ENCODE results near the gene ADD1.

ADD1 gene

GRCh38 chr4:2905544-2905943, 61.9 kb downstream of the ADD1 start:
- Histone ChIP-seq H3K27me3 (ENCODE audit: control insufficient read depth, low read length) (no peaks in the 10 kb centered on the region), H3K36me3 (ENCODE audit: control insufficient read depth, low read length) (peaks cover 21% of the 10 kb centered on the region), H3K79me2 (ENCODE audit: control insufficient read depth, low read length) (no peaks in the 10 kb centered on the region), H3K9me3 (ENCODE audit: control insufficient read depth, insufficient read depth, low read length) (no peaks in the 10 kb centered on the region), H3K4me3 (ENCODE audit: low read length) (no peak overlapping the region), H3K4me1 (ENCODE audit: control insufficient read depth, low read length) (no peaks in the 10 kb centered on the region), H4K20me1 (ENCODE audit: control insufficient read depth, insufficient read depth, low read depth, low read length) (0 out of 2 replicates have a peak, but pooled peaks cover 4% of the 10 kb centered on the region), H3K9me2 (replicated peaks; ENCODE audit: control insufficient read depth, low read length) (no peaks in the 10 kb centered on the region), H3F3A (ENCODE audit: control insufficient read depth, insufficient read depth) (no peaks in the 10 kb centered on the region), H3K4me2 (ENCODE audit: low read length) (no peak overlapping the region), H3K27ac (ENCODE audit: low read depth, low read length) (no peak overlapping the region)
- no peak for TF ChIP-seq EZH2phosphoT487 (IDR thresholded peaks at IDR 0.05; ENCODE audit: borderline replicate concordance, low read length)
- no peak for TF ChIP-seq CTCF (IDR thresholded peaks at IDR 0.05; ENCODE audit: low read depth, low read length, poor library complexity, severe bottlenecking)

GRCh38 chr4:2906218-2906617, 62.6 kb downstream of the ADD1 start:
- H3F3A ChIP-seq (ENCODE audit: control insufficient read depth, insufficient read depth) = no peaks in the 10 kb centered on the region
- no peaks in the 10 kb centered on the region for H3K9me3 ChIP-seq (ENCODE audit: control insufficient read depth, insufficient read depth, low read length)
- H3K79me2 ChIP-seq (ENCODE audit: control insufficient read depth, low read length) = no peaks in the 10 kb centered on the region
- H3K27ac ChIP-seq (ENCODE audit: low read depth, low read length) = no peak overlapping the region
- 0 out of 2 replicates have a peak, but pooled peaks cover 4% of the 10 kb centered on the region for H4K20me1 ChIP-seq (ENCODE audit: control insufficient read depth, insufficient read depth, low read depth, low read length)
- H3K9me2 ChIP-seq (replicated peaks; ENCODE audit: control insufficient read depth, low read length) = no peaks in the 10 kb centered on the region
- TF ChIP-seq CTCF (IDR thresholded peaks at IDR 0.05; ENCODE audit: low read depth, low read length, poor library complexity, severe bottlenecking) (no peak), EZH2phosphoT487 (IDR thresholded peaks at IDR 0.05; ENCODE audit: borderline replicate concordance, low read length) (no peak)
- H3K4me2 ChIP-seq (ENCODE audit: low read length) = no peak overlapping the region
- H3K4me3 ChIP-seq (ENCODE audit: low read length) = no peak overlapping the region
- H3K36me3 ChIP-seq (ENCODE audit: control insufficient read depth, low read length) = peaks cover 21% of the 10 kb centered on the region
- H3K4me1 ChIP-seq (ENCODE audit: control insufficient read depth, low read length) = no peaks in the 10 kb centered on the region
- no peaks in the 10 kb centered on the region for H3K27me3 ChIP-seq (ENCODE audit: control insufficient read depth, low read length)

- H3F3A ChIP-seq (ENCODE audit: control insufficient read depth, insufficient read depth) = no peaks in the 10 kb centered on the region
- no peak for TF ChIP-seq EZH2phosphoT487 (IDR thresholded peaks at IDR 0.05; ENCODE audit: borderline replicate concordance, low read length)
- no peak for TF ChIP-seq CTCF (IDR thresholded peaks at IDR 0.05; ENCODE audit: low read depth, low read length, poor library complexity, severe bottlenecking)
- H3K27ac ChIP-seq (ENCODE audit: low read depth, low read length) = no peak overlapping the region
- peaks cover 21% of the 10 kb centered on the region for H3K36me3 ChIP-seq (ENCODE audit: control insufficient read depth, low read length)
- H3K9me3 ChIP-seq (ENCODE audit: control insufficient read depth, insufficient read depth, low read length) = no peaks in the 10 kb centered on the region
- no peaks in the 10 kb centered on the region for H3K79me2 ChIP-seq (ENCODE audit: control insufficient read depth, low read length)
- no peaks in the 10 kb centered on the region for H3K9me2 ChIP-seq (replicated peaks; ENCODE audit: control insufficient read depth, low read length)
- no peak overlapping the region for H3K4me2 ChIP-seq (ENCODE audit: low read length)
- H3K4me1 ChIP-seq (ENCODE audit: control insufficient read depth, low read length) = no peaks in the 10 kb centered on the region
- H3K27me3 ChIP-seq (ENCODE audit: control insufficient read depth, low read length) = no peaks in the 10 kb centered on the region
- H4K20me1 ChIP-seq (ENCODE audit: control insufficient read depth, insufficient read depth, low read depth, low read length) = 0 out of 2 replicates have a peak, but pooled peaks cover 4% of the 10 kb centered on the region
- H3K4me3 ChIP-seq (ENCODE audit: low read length) = no peak overlapping the region
These were observed 63.6 kb downstream of the ADD1 start for GRCh38 chr4:2907226-2907625.

Data from DOHH2 (cell line).